Measurements from ENCODE around the gene CTNNA2.
"Not testable (repeated sequence)": the region's sequence is repeated elsewhere in the genome, so short reads cannot be mapped to it uniquely, and the experiment has no call there.

Gene CTNNA2

DNA sequence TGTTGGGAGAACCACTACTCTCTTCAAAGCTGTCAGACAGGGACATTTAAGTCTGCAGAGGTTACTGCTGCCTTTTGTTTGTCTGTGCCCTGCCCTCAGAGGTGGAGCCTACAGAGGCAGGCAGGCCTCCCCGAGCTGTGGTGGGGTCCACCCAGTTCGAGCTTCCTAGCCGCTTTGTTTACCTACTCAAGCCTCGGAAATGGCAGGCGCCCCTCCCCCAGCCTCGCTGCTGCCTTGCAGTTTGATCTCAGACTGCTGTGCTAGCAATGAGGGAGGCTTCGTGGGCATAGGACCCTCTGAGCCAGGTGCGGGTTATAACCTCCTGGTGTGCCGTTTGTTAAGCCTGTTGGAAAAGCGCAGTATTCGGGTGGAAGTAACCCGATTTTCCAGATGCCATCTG, 585.7 kb downstream of the CTNNA2 start:
- H3K27me3 ChIP-seq (ENCODE audit: control insufficient read depth in 2 of 2, insufficient read depth in 2 of 2, low read length in 2 of 2); H3K27ac ChIP-seq (ENCODE audit: low read depth in 2 of 2, low read length in 2 of 2); H3K9ac ChIP-seq (ENCODE audit: low read depth in 1 of 2, low read length in 2 of 2); H3K4me3 ChIP-seq (ENCODE audit: low read length in 2 of 2); H3K36me3 ChIP-seq (ENCODE audit: control insufficient read depth in 2 of 2, insufficient read depth in 2 of 2, low read length in 2 of 2); H3K9me3 ChIP-seq (ENCODE audit: control insufficient read depth in 2 of 2, low read length in 2 of 2); H3K4me1 ChIP-seq (ENCODE audit: control insufficient read depth in 2 of 2, insufficient read depth in 2 of 2, low read length in 2 of 2): not testable (repeated sequence)

DNA sequence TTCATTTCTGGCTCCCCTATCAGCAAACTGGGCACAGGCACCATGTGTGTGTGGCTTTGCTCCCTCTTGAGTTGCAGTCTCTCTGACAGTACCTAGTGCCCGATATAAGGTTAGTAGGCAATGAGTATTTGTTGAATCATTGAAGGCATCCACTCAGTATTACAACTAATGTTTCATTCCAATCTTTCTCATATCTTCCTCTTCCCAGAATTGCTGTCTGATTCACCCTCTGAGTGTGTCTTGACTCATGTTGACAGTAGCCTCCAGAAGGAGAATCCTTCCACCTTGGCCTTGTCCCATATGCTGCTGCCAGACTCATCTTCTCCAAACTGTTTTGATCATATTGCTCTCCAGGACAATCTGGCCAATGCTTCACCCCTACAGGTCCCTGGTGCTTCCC, 589.2 kb downstream of the CTNNA2 start:
- Histone ChIP-seq H3K36me3 (ENCODE audit: control insufficient read depth in 2 of 2, insufficient read depth in 2 of 2, low read length in 2 of 2) (no peaks in the 10 kb centered on the region), H3K9ac (ENCODE audit: low read depth in 1 of 2, low read length in 2 of 2) (no peak overlapping the region), H3K27ac (ENCODE audit: low read depth in 2 of 2, low read length in 2 of 2) (no peak overlapping the region), H3K27me3 (ENCODE audit: control insufficient read depth in 2 of 2, insufficient read depth in 2 of 2, low read length in 2 of 2) (no peaks in the 10 kb centered on the region), H3K4me1 (ENCODE audit: control insufficient read depth in 2 of 2, insufficient read depth in 2 of 2, low read length in 2 of 2) (no peaks in the 10 kb centered on the region), H3K4me3 (ENCODE audit: low read length in 2 of 2) (no peak overlapping the region), H3K9me3 (ENCODE audit: control insufficient read depth in 2 of 2, low read length in 2 of 2) (no peaks in the 10 kb centered on the region)

GRCh38 chr2:80105015-80105640, 592.3 kb downstream of the CTNNA2 start:
- Histone ChIP-seq H3K9ac (ENCODE audit: low read depth in 1 of 2, low read length in 2 of 2) (no peak overlapping the region), H3K36me3 (ENCODE audit: control insufficient read depth in 2 of 2, insufficient read depth in 2 of 2, low read length in 2 of 2) (no peaks in the 10 kb centered on the region), H3K4me1 (ENCODE audit: control insufficient read depth in 2 of 2, insufficient read depth in 2 of 2, low read length in 2 of 2) (no peaks in the 10 kb centered on the region), H3K9me3 (ENCODE audit: control insufficient read depth in 2 of 2, low read length in 2 of 2) (no peaks in the 10 kb centered on the region), H3K4me3 (ENCODE audit: low read length in 2 of 2) (no peak overlapping the region), H3K27me3 (ENCODE audit: control insufficient read depth in 2 of 2, insufficient read depth in 2 of 2, low read length in 2 of 2) (no peaks in the 10 kb centered on the region), H3K27ac (ENCODE audit: low read depth in 2 of 2, low read length in 2 of 2) (no peak overlapping the region)

DNA sequence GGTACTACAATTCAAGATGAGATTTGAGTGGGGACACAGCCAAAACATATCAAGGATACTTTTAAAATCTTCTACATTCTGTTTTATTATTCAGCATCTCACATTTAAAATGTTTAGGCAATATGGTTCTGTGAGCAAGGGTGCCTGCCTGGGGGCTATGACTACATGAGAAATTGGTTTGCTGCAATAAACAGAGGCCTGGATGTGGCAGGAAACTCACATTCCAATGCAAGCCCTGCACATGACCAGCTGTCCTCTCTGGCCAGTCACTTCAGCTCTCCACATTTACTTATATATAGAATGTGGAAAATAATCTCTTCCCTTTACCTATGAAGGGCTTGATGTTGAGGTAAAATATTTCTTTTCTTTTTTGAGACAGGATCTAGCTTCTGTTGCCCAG, 598.3 kb downstream of the CTNNA2 start:
- Histone ChIP-seq H3K9me3 (ENCODE audit: control insufficient read depth in 2 of 2, low read length in 2 of 2) (no peaks in the 10 kb centered on the region), H3K4me1 (ENCODE audit: control insufficient read depth in 2 of 2, insufficient read depth in 2 of 2, low read length in 2 of 2) (no peaks in the 10 kb centered on the region), H3K27me3 (ENCODE audit: control insufficient read depth in 2 of 2, insufficient read depth in 2 of 2, low read length in 2 of 2) (no peaks in the 10 kb centered on the region), H3K36me3 (ENCODE audit: control insufficient read depth in 2 of 2, insufficient read depth in 2 of 2, low read length in 2 of 2) (no peaks in the 10 kb centered on the region), H3K4me3 (ENCODE audit: low read length in 2 of 2) (no peak overlapping the region), H3K9ac (ENCODE audit: low read depth in 1 of 2, low read length in 2 of 2) (no peak overlapping the region), H3K27ac (ENCODE audit: low read depth in 2 of 2, low read length in 2 of 2) (no peak overlapping the region)

- no peaks in the 10 kb centered on the region for H3K27me3 ChIP-seq (ENCODE audit: control insufficient read depth in 2 of 2, insufficient read depth in 2 of 2, low read length in 2 of 2)
- no peak overlapping the region for H3K4me3 ChIP-seq (ENCODE audit: low read length in 2 of 2)
- no peak overlapping the region for H3K27ac ChIP-seq (ENCODE audit: low read depth in 2 of 2, low read length in 2 of 2)
- H3K9ac ChIP-seq (ENCODE audit: low read depth in 1 of 2, low read length in 2 of 2): no peak overlapping the region
- no peaks in the 10 kb centered on the region for H3K4me1 ChIP-seq (ENCODE audit: control insufficient read depth in 2 of 2, insufficient read depth in 2 of 2, low read length in 2 of 2)
- no peaks in the 10 kb centered on the region for H3K36me3 ChIP-seq (ENCODE audit: control insufficient read depth in 2 of 2, insufficient read depth in 2 of 2, low read length in 2 of 2)
- H3K9me3 ChIP-seq (ENCODE audit: control insufficient read depth in 2 of 2, low read length in 2 of 2): no peaks in the 10 kb centered on the region
These were observed 599.9 kb downstream of the CTNNA2 start for GRCh38 chr2:80112790-80113189.

DNA sequence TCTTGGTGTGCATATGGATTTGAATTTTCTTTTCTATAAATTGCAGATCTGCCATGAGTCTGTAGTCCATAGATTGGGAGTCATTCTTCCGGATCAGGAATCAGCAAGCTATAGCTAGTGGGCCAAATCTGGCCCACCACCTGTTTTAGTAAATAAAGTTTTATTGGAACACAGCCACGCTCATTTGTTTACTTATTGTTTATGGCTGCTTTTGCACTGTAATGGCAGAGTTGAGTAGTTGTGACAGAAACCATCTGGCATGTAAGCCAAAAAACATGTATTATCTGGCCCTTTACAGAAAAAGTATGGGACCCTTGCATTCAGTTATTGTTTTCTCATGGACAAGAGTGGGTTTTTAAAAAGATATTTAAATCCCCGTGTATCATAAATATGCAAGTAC, 600.5 kb downstream of the CTNNA2 start:
- no peaks in the 10 kb centered on the region for H3K9me3 ChIP-seq (ENCODE audit: control insufficient read depth in 2 of 2, low read length in 2 of 2)

DNA sequence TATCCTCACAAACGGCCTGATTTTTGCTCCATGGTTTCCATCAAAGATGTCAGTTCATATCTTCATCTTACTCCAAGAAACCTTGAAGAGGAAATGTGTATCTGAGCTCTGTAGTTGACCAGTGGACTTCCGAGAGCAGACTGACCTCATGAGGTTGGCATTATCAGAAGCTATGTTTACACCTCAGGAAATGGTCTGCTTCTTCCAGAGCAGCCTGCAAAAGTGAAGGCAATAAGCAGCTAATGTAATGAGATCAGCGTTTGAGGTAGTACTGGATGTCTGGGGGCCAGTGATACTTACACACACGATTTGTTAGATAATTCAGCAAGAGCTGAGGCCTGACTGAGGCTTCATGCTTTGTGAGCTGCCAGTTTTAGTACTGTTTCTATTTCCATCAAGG, 602.0 kb downstream of the CTNNA2 start:
- Histone ChIP-seq H3K4me1 (ENCODE audit: control insufficient read depth in 2 of 2, insufficient read depth in 2 of 2, low read length in 2 of 2) (no peaks in the 10 kb centered on the region), H3K9ac (ENCODE audit: low read depth in 1 of 2, low read length in 2 of 2) (no peak overlapping the region), H3K36me3 (ENCODE audit: control insufficient read depth in 2 of 2, insufficient read depth in 2 of 2, low read length in 2 of 2) (no peaks in the 10 kb centered on the region), H3K9me3 (ENCODE audit: control insufficient read depth in 2 of 2, low read length in 2 of 2) (no peaks in the 10 kb centered on the region), H3K27me3 (ENCODE audit: control insufficient read depth in 2 of 2, insufficient read depth in 2 of 2, low read length in 2 of 2) (no peaks in the 10 kb centered on the region), H3K27ac (ENCODE audit: low read depth in 2 of 2, low read length in 2 of 2) (no peak overlapping the region), H3K4me3 (ENCODE audit: low read length in 2 of 2) (no peak overlapping the region)

More for the DNA sequence above, 600.5 kb downstream of the CTNNA2 start:
- Histone ChIP-seq H3K27ac (ENCODE audit: low read depth in 2 of 2, low read length in 2 of 2) (no peak overlapping the region), H3K27me3 (ENCODE audit: control insufficient read depth in 2 of 2, insufficient read depth in 2 of 2, low read length in 2 of 2) (no peaks in the 10 kb centered on the region), H3K9ac (ENCODE audit: low read depth in 1 of 2, low read length in 2 of 2) (no peak overlapping the region), H3K36me3 (ENCODE audit: control insufficient read depth in 2 of 2, insufficient read depth in 2 of 2, low read length in 2 of 2) (no peaks in the 10 kb centered on the region), H3K4me1 (ENCODE audit: control insufficient read depth in 2 of 2, insufficient read depth in 2 of 2, low read length in 2 of 2) (no peaks in the 10 kb centered on the region), H3K4me3 (ENCODE audit: low read length in 2 of 2) (no peak overlapping the region)

GRCh38 chr2:80117401-80117800, 604.5 kb downstream of the CTNNA2 start:
- Histone ChIP-seq H3K4me1 (ENCODE audit: control insufficient read depth in 2 of 2, insufficient read depth in 2 of 2, low read length in 2 of 2) (no peaks in the 10 kb centered on the region), H3K36me3 (ENCODE audit: control insufficient read depth in 2 of 2, insufficient read depth in 2 of 2, low read length in 2 of 2) (no peaks in the 10 kb centered on the region), H3K9ac (ENCODE audit: low read depth in 1 of 2, low read length in 2 of 2) (no peak overlapping the region), H3K27me3 (ENCODE audit: control insufficient read depth in 2 of 2, insufficient read depth in 2 of 2, low read length in 2 of 2) (no peaks in the 10 kb centered on the region), H3K27ac (ENCODE audit: low read depth in 2 of 2, low read length in 2 of 2) (no peak overlapping the region), H3K4me3 (ENCODE audit: low read length in 2 of 2) (no peak overlapping the region), H3K9me3 (ENCODE audit: control insufficient read depth in 2 of 2, low read length in 2 of 2) (no peaks in the 10 kb centered on the region)

DNA sequence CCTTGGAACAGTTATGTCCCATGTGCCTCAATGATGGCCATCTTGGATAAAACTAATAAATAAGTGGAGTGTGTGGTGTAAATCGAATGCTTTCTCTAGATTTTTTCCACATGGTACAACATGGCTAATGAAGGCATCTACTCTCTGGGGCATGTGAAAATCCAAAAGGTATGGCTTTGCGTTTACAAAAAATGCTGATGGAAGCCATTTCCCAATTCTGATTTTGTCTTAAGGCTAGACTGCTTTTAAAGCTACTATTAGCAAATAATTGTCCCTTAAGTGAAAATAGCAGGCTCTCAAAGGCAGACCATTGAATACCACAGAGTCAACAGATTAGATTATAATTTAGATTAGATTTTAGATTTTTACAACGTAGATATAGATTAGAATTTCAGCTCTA, 608.0 kb downstream of the CTNNA2 start:
- H3K9me3 ChIP-seq (ENCODE audit: control insufficient read depth in 2 of 2, low read length in 2 of 2): no peaks in the 10 kb centered on the region
- H3K27me3 ChIP-seq (ENCODE audit: control insufficient read depth in 2 of 2, insufficient read depth in 2 of 2, low read length in 2 of 2): no peaks in the 10 kb centered on the region
- H3K36me3 ChIP-seq (ENCODE audit: control insufficient read depth in 2 of 2, insufficient read depth in 2 of 2, low read length in 2 of 2): no peaks in the 10 kb centered on the region
- no peaks in the 10 kb centered on the region for H3K4me1 ChIP-seq (ENCODE audit: control insufficient read depth in 2 of 2, insufficient read depth in 2 of 2, low read length in 2 of 2)
- no peak overlapping the region for H3K4me3 ChIP-seq (ENCODE audit: low read length in 2 of 2)
- H3K9ac ChIP-seq (ENCODE audit: low read depth in 1 of 2, low read length in 2 of 2): no peak overlapping the region
- no peak overlapping the region for H3K27ac ChIP-seq (ENCODE audit: low read depth in 2 of 2, low read length in 2 of 2)

- Histone ChIP-seq H3K27ac (ENCODE audit: low read depth in 2 of 2, low read length in 2 of 2) (no peak overlapping the region), H3K36me3 (ENCODE audit: control insufficient read depth in 2 of 2, insufficient read depth in 2 of 2, low read length in 2 of 2) (no peaks in the 10 kb centered on the region), H3K27me3 (ENCODE audit: control insufficient read depth in 2 of 2, insufficient read depth in 2 of 2, low read length in 2 of 2) (no peaks in the 10 kb centered on the region), H3K4me3 (ENCODE audit: low read length in 2 of 2) (no peak overlapping the region), H3K4me1 (ENCODE audit: control insufficient read depth in 2 of 2, insufficient read depth in 2 of 2, low read length in 2 of 2) (no peaks in the 10 kb centered on the region), H3K9ac (ENCODE audit: low read depth in 1 of 2, low read length in 2 of 2) (no peak overlapping the region), H3K9me3 (ENCODE audit: control insufficient read depth in 2 of 2, low read length in 2 of 2) (no peaks in the 10 kb centered on the region)
These were observed 609.8 kb downstream of the CTNNA2 start for GRCh38 chr2:80122675-80123074.
